Stimulated activated CD4-positive, alpha-beta T cell treated with anti-CD3 and anti-CD28 coated beads, Interleukin-4, amount 100 ng/mL, for 1 hour (primary cell): ENCODE results near the gene NR3C2.

Experiments used
- DNase-seq: peaks from one replicate; pipeline ENCODE4 v3.0.0-alpha.2; 2020

Gene NR3C2

GRCh38 chr4:148441986-148442831 lies at the start of gene NR3C2:
NR3C2 (minus strand) TSS chr4:148442414.
- peak; percentile 94 for DNase-seq

DNA sequence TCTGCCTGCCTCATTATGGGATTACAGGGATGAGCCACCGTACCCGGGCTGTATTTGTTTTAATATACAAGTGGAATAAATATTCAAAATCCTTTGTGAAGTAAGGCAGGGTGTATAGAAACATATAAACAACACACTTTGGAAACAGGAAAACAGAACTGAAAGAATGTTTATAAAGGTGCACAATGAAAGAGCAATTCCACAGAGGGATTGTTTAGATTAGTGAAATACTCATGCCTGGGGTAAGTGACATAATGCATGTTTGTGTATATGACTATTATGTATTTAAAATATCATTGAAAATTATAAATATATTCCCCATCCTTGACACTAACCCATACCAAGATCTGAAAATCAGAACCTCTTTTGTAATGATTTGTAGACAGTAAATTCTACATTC lies 45.0 kb upstream of the NR3C2 start:
- DNase-seq: no peak

DNA sequence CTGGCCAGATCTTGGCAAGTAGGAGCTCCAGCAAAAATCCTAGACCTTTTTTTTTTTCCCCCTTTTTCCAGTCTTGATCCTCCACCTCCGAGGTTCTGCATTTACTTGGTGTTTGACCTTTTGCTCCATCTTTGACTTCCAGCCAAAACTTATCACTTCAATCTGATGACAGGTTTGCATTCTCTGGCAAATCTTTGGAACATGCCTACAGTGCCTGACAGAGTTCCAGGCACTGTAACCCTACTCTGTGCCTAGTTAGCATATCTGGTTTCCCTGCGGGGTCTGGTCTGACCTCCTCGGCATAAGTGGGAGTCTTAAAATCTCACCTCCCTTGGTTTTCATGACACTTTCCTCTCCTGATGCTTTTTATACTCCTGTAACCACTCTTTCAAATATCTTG lies 39.4 kb upstream of the NR3C2 start:
- no peak for DNase-seq

- DNase-seq: no peak
These were observed 35.1 kb upstream of the NR3C2 start for GRCh38 chr4:148477276-148477675.

DNA sequence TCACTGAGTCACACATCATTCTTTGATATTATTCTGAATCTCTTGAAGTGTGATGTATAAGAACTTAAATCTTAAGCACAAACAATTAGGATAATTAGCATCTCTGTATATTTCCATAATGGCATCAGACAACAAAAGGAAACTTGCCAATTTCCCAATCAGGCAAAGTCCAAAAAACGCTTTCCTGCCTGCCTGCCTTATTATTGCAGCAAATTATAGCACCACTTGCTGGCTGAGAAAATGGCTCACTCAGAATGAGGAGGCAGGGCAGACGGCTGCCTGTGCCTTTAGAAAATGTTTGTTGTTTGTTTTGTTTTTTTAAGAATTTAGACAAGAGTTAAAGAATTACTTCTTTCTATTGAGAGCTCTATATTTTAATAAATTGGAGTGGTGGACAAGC lies 27.7 kb upstream of the NR3C2 start:
- DNase-seq: no peak

DNA sequence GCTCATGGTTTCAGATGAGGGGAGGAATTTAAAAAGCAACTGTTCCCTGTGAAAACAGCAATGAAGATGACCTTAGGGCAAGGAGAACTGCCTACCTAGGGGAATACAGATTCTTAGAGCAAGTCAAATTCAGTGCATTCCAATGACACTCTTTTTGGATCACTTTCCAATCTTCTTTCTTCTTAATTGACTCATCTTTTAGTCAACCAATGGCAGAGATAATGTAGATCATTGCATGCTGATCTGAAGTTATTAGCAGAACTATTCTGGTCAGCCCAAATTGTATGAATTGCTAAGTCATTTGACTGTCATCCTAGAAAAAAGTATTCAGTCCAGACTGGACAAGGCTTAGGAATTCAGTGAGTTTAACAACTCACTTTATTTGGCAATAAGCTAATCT lies 12.6 kb upstream of the NR3C2 start:
- no peak for DNase-seq

GRCh38 chr4:148453833-148454232 lies 11.6 kb upstream of the NR3C2 start:
- no peak for DNase-seq

DNA sequence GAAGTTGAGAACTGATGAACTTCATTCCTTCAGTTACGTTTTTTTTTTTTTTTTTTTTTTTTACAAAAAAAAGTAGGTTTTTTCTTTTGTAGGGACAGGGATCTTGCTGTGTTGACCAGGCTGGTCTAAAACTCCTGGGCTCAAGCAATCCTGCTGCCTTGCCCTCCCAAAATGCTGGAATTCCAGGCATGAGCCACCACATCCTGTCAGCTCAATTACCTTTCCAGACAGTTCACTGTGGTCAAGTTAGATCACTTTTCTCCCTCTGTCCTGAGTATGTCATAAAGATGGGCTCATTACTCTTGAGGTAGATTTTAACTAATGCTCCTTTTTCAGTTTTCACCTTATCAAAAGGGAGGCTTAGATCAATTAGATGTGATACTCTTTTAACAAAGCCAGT lies 10.8 kb upstream of the NR3C2 start:
- DNase-seq: no peak

DNA sequence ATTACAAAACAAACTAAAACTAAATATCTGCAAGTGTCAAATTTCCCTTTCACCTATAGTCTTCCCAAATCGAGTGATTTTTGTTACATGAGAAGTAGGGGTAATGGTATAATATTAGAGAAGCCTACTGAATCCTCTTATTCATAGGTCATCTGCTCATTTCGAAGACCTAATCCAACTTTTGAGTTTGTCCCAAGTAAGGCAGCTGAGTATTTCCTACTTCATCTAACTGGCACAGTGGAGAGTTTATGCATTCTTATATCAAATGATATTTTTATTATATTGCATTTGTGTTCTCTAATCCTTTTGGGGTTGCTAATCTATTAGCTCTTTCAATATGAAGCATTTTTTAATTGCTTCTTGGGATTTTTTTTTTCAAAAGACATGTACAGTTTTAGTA lies 7.7 kb upstream of the NR3C2 start:
- DNase-seq: no peak

- no peak for DNase-seq
These were observed 5.9 kb upstream of the NR3C2 start for GRCh38 chr4:148448141-148448540.

DNA sequence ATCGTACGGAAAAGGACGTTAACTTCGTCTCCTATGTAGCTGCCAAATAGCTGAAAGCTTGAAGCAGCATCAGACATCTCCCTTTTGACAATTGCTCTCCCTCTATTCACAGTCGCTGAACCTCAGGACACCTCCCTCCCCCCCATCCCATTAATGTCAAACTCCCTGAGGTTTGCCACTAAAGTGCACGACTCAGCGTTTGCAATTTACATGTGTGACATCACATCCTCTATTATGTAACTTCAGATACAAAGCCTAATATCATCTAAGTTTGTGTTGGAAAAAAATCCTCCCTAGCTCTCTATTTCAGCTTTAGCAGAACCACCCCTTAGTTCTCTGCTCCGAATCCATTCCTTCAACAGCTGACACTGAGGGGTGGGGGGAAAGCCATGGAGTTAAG lies 5.5 kb upstream of the NR3C2 start:
- no peak for DNase-seq

DNA sequence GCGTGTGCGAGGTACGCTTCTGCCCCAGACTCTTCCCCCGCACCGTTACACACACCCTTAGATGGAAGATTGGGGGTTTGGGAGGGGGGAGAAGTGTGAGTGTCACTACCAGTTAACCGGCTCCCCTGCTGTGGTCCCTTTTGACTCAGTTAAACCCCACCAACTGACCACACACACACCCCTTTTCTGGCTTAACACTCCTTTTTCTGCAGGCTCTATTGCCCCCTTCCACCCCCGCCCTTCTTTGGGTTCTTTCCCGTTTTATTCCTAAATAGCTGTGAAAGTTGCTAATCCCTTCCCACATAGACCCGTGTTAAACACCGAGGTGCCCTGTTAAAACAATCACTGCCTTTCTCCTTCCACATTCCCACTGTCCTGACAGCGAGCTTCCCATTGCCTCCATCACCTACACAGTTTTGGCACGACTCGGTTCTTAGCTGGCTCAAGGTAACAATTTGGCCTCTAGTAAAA lies 3.7 kb upstream of the NR3C2 start:
- DNase-seq: no peak

- peak; percentile 74 for DNase-seq
These were observed 3.1 kb upstream of the NR3C2 start for GRCh38 chr4:148445071-148445859.

DNA sequence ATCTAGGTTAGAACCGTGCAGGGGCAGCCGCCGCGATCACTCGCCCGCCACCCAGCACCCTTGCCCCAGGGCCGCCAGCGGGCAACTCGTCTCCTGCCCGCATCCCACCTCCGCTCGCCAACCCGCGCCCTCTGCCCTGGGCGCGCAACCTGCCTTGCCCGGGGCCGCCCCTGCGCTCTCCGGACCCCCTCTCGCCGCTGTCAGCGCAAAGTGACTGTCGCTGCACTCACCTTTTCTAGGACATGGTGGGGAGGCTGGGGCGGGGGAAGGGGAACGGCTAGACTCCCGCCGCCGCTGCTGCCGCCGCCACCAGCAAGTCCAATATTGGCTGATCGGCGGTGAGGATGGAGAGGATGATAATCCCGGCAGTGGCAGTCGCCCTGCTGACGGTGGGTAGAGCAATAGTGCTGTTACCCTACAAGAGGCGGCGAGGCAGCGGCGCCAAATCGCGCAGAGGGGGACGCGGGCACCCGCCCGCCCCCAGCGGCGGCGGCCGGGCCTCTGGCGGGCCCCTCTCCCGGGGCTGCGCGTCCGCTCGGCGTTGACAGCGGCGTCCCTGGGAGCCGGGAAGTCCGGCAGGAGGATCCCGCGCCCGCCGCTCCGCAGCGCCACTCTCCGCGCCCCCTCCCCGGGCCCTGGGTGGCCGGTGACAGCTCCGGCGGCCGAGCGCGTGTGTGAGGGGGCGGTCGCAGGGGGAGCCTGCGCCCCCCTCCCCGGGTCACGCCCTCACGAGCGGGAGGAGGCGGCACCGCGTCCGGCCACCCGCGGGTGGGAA lies 2.3 kb upstream of the NR3C2 start:
- DNase-seq: peak; percentile 44

DNA sequence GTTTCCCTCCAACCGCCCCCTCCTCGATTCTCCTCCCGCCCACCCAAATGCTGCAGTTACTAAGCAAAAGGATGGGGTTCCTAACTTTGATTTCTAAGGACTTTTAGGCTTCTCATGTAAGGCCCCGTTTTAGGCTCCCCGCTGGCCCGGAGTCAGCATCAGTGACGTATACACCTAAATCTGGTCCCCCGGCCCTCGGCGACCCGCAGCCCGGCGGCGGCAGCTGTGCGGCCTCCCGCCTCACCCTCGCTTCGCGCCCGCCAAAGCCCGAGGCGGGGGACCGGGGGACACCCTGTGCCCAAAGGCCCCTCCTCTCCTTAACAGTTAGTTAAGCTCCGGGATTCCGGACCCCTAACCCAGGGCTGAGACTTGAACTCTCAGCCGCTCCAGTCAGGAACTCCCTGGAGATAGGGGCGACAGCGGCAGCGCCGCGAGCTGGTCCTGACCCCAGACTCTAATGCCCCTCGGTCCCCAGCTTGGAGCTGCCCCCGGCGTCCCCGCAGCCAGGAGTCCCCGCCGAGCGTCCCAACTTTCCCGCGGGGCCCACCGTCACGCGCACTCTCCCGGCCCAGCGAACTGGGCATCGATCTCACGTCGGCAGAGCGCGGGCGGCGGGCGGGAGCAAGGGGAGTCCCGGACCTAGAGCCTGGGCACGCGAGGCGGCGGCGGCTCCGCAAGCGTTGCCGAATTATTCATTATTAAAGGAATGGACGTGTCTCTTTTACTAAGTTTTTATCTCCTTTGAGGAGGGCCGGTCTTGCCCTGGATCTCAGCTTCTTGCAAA lies 1.5 kb upstream of the NR3C2 start:
- peak; percentile 46 for DNase-seq

GRCh38 chr4:148442832-148443511 lies 758 bp upstream of the NR3C2 start:
- no peak for DNase-seq

DNA sequence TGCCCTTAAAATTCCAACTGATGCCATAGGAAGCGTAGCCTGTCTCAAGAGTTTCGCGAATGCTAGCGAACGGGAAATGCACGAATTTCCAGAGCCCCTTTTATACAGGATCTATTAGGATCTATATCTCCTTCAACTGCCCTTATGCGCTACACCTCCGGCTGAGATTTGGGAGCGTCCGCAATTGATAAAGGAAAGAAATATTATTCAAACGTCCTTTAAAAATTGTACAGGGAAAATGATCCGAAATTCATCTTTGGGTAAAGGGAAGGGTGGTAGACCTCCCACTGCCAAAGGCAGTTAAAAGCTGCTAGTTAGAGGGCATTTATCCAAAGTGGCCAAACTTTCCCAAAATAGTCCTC lies 609 bp downstream of the NR3C2 start:
- no peak for DNase-seq

GRCh38 chr4:148438047-148438446 lies 4.2 kb downstream of the NR3C2 start:
- DNase-seq: no peak

DNA sequence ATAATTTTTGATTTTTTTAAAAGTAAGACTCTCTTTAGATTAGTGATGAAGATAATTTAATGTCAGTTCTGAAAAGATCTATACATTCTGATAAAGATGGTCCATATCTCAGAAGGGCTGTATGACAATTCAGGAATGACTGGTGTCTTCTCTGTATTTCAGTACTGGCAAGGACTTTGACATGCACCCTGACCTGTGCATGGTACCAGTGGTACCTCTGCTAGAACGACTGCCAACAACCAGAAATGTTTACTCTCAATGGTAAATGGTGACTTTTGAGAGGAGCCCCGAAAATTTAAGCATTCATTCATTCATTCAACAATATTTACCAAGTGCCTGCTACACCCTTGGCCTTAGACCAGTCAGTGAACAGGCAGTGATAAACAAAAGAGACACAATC lies 4.8 kb downstream of the NR3C2 start:
- no peak for DNase-seq

DNA sequence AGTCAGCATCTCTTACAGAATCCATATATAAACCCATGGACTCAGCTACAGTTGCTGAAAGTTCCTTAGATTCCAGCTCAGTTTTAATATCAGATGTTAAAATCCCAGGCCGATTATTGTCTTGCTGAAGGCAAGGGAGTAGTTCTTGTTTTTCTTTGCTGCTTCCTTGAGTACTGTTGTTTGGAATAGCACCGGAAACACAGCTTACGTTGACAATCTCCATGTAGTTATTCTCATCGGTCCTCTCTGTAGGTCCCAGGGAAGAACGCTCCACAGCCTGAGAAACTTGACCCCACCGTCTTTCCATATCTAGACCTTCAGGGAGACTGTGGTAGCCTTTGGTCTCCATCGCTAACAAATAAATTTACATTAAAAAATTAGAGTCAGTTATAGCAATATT lies 5.7 kb downstream of the NR3C2 start:
- no peak for DNase-seq

DNA sequence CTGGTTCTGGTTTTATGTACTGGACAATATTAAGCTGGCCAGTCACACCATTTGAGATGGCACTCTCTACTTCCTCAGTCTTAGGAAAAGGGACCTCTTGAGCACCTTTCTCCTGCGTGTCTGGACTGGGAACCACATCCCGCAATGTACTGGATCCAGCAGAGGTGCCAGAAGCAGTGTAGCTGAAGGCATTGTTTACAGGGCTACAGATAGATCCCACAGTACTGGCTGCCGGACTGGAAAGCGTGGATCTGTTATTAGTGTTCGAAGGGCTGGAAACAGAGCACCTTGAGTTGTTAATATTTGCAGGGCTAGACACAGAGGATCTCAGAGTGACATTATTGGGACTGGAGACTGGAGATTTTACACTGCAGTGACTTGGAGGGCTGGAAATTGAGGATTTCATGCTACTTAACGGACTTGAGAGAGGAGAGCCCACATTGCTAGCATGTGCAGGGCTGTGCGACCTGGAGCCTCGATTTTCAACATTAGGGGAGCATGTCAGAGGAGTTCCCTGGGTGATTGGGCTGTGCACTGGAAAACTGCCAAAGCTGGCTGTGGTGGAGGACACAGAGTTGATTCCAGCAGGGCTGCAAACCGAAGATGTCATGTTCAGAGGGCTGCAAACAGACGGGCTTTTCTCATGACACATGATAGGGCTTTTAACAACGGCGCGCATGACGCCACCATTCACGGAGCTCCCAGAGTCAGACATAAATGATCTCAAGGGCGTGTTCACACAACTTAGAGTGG lies 6.4 kb downstream of the NR3C2 start:
- no peak for DNase-seq
